Tibial nerve (tissue), 4 donors: ENCODE data around the gene GRIK5. TPM values are rescaled to one million over a fixed set of nuclear protein-coding genes. Genes with fewer than 3 reads are reported as not detected.

ENCODE experiments used
- DNase-seq, 2 donors: peaks; one replicate each; pipeline ENCODE4 v3.0.0-alpha.2; 2019; ENCODE audit warnings: low spot score in 2 of 2
- H3K27ac ChIP-seq, 4 donors: fragments of 200-600 bp; sonication (generic) in 3 of 4; one replicate each; pipeline ENCODE4 v1.5.1; 2017 to 2019; ENCODE audit warnings: mild to moderate bottlenecking in 1 of 4
- H3K27me3 ChIP-seq, 2 donors: fragments of 200-600 bp; sonication (generic) in 1 of 2; one replicate each; pipeline versions ENCODE4 v1.5.1 to v1.6.0; 2017 to 2019
- H3K36me3 ChIP-seq, 3 donors: fragments of 200-600 bp; sonication (generic); one replicate each; pipeline ENCODE4 v1.5.1; 2018 to 2019
- H3K4me1 ChIP-seq, 4 donors: fragments of 200-600 bp; sonication (generic) in 3 of 4; one replicate each; pipeline ENCODE4 v1.5.1; 2017 to 2019
- H3K4me3 ChIP-seq, 4 donors: fragments of 200-600 bp; sonication (generic) in 3 of 4; one replicate each; pipeline ENCODE4 v1.5.1; 2017 to 2019; ENCODE audit warnings: mild to moderate bottlenecking in 1 of 4, moderate library complexity in 1 of 4
- H3K9me3 ChIP-seq, 4 donors: fragments of 200-600 bp; sonication (generic) in 3 of 4; one replicate each; pipeline ENCODE4 v1.5.1; 2017 to 2019
- CTCF ChIP-seq, 5 experiments: fragments of 200-600 bp in 3 of 5; fragments of 450-650 bp in 2 of 5; sonication (generic) in 3 of 5; IDR thresholded peaks; one replicate each; pipeline ENCODE4 v1.5.1; 2016 to 2019; ENCODE audit warnings: antibody characterized with exemption in 5 of 5, mild to moderate bottlenecking in 3 of 5, moderate library complexity in 2 of 5
- EP300 ChIP-seq, 2 donors: sonication (generic); formaldehyde crosslinking; IDR thresholded peaks; one replicate each; pipeline ENCODE4 v1.6.1; 2017; ENCODE audit warnings: antibody characterized with exemption in 2 of 2, mild to moderate bottlenecking in 1 of 2
- POLR2A ChIP-seq, 2 donors: fragments of 450-650 bp; IDR thresholded peaks; one replicate each; pipeline ENCODE4 v1.6.1; 2017; ENCODE audit warnings: antibody characterized with exemption in 2 of 2, mild to moderate bottlenecking in 2 of 2, moderate library complexity in 2 of 2
- WGBS, 2 donors: methylation state at CpG; one replicate each; pipeline ENCODE4 v1.1.5; 2018; 5-methylcytosine and 5-hydroxymethylcytosine counted together
- total RNA-seq, 4 donors: library from RNA; depleted of rRNA; stranded (reverse); fragments of >200 nt; gene quantifications; one replicate each; pipeline ENCODE4 v1.1.0, GENCODE V29; 2016

GRIK5 gene
- total RNA-seq, 4 donors from 2014 or later: 2.4 to 12.0 (median 3.2) TPM

- Histone ChIP-seq H3K4me3 (no peak overlapping the region), H3K27me3 (no peaks in the 10 kb centered on the region), H3K27ac (no peak overlapping the region), H3K36me3 (peaks cover 0 to 23% (median 0%) of the 10 kb centered on the region in 3 donors), H3K4me1 (peaks cover 0 to 20% (median 2%) of the 10 kb centered on the region in 4 donors), H3K9me3 (no peaks in the 10 kb centered on the region)
- TF ChIP-seq CTCF (IDR thresholded peaks at IDR 0.05): no peak
- no peak for TF ChIP-seq EP300 (IDR thresholded peaks at IDR 0.05)
- no peak for TF ChIP-seq POLR2A (IDR thresholded peaks at IDR 0.05)
- no peak for DNase-seq
- WGBS, 2 donors: 75 to 78% methylated on average over 11 of the region's 11 CpGs
Measured at GRCh38 chr19:42086770-42087550, 17.0 kb upstream of the GRIK5 start.

- no peak for DNase-seq
- Histone ChIP-seq H3K36me3 (peaks cover 0 to 30% (median 0%) of the 10 kb centered on the region in 3 donors), H3K4me1 (peaks cover 0 to 14% (median 2%) of the 10 kb centered on the region in 4 donors), H3K27me3 (no peaks in the 10 kb centered on the region), H3K4me3 (no peak overlapping the region), H3K9me3 (no peaks in the 10 kb centered on the region), H3K27ac (no peak overlapping the region)
- 75 to 84% methylated on average over 9 of the region's 9 CpGs for WGBS, 2 donors
- TF ChIP-seq POLR2A (IDR thresholded peaks at IDR 0.05) (no peak), CTCF (IDR thresholded peaks at IDR 0.05) (no peak), EP300 (IDR thresholded peaks at IDR 0.05) (no peak)
Measured at GRCh38 chr19:42086188-42086736, 16.3 kb upstream of the GRIK5 start.

GRCh38 chr19:42083537-42083936 is 13.5 kb upstream of the GRIK5 start:
- Histone ChIP-seq H3K9me3 (no peaks in the 10 kb centered on the region), H3K4me1 (peaks cover 0 to 5% (median under 1%) of the 10 kb centered on the region in 4 donors), H3K27ac (no peak overlapping the region), H3K4me3 (no peak overlapping the region), H3K36me3 (peaks cover 7 to 58% (median 18%) of the 10 kb centered on the region in 3 donors), H3K27me3 (no peaks in the 10 kb centered on the region)
- DNase-seq: no peak
- WGBS, 2 donors: 94 to 96% methylated on average over 5 of the region's 5 CpGs
- TF ChIP-seq POLR2A (IDR thresholded peaks at IDR 0.05): no peak
- TF ChIP-seq EP300 (IDR thresholded peaks at IDR 0.05): no peak
- TF ChIP-seq CTCF (IDR thresholded peaks at IDR 0.05): no peak

GRCh38 chr19:42081584-42082203 is 11.7 kb upstream of the GRIK5 start:
- Histone ChIP-seq H3K9me3 (no peaks in the 10 kb centered on the region), H3K27ac (no peak overlapping the region), H3K27me3 (no peaks in the 10 kb centered on the region), H3K4me3 (no peak overlapping the region), H3K36me3 (peaks cover 7 to 65% (median 18%) of the 10 kb centered on the region in 3 donors), H3K4me1 (peaks cover 0 to 15% (median 8%) of the 10 kb centered on the region in 4 donors)
- peak in 2 of 5 experiments; percentile 13 to 14 for TF ChIP-seq CTCF (IDR thresholded peaks at IDR 0.05)
- no peak for TF ChIP-seq EP300 (IDR thresholded peaks at IDR 0.05)
- DNase-seq: no peak
- WGBS, 2 donors: 75 to 85% methylated on average over 2 of the region's 2 CpGs
